K562 (cell line): Measurements from ENCODE around the gene CDT1. TPM values are rescaled to one million over a fixed set of nuclear protein-coding genes. Genes with fewer than 3 reads are reported as not detected.

Experiments
- FOXA3 ChIP-seq, 2 experiments: fragments of 450-650 bp in 1 of 2; sonication (generic) in 1 of 2; formaldehyde crosslinking; IDR thresholded peaks in 1 of 2; conservative IDR thresholded peaks in 1 of 2; 2 replicates each; pipeline versions ENCODE4 v1.4.0 to v1.8.0; 2020 to 2022; ENCODE audit warnings: mild to moderate bottlenecking in 2 of 2, missing genetic modification reagents in 1 of 2
- GABPB1 ChIP-seq: sonication (generic); formaldehyde crosslinking; IDR thresholded peaks from 2 replicates; pipeline ENCODE4 v1.8.0; 2022; ENCODE audit warnings: mild to moderate bottlenecking, missing genetic modification reagents
- HLTF ChIP-seq: fragments of 450-650 bp; IDR thresholded peaks from 2 replicates; pipeline ENCODE4 v1.6.1; 2016
- MEIS2 ChIP-seq: fragments of 450-650 bp; IDR thresholded peaks from 2 replicates; pipeline ENCODE4 v1.6.1; 2014; ENCODE audit warnings: mild to moderate bottlenecking; ENCODE audit not compliant: partially characterized antibody
- MGA ChIP-seq: fragments of 450-650 bp; IDR thresholded peaks from 2 replicates; pipeline ENCODE4 v1.6.1; 2016; ENCODE audit warnings: mild to moderate bottlenecking, moderate library complexity
- MLLT1 ChIP-seq, 2 experiments: fragments of 450-650 bp; IDR thresholded peaks; 2 replicates each; pipeline ENCODE4 v1.6.1; 2016
- POLR3A ChIP-seq: IDR thresholded peaks from 2 replicates; pipeline ENCODE4 v1.6.1; 2011; ENCODE audit warnings: borderline replicate concordance, mild to moderate bottlenecking, moderate library complexity; ENCODE audit not compliant: insufficient read length, insufficient read depth; ENCODE audit errors: extremely low read depth
- SMARCA4 ChIP-seq: fragments of 450-650 bp; IDR thresholded peaks from 2 replicates; pipeline ENCODE4 v1.6.1; 2016
- SNIP1 ChIP-seq: fragments of 450-650 bp; IDR thresholded peaks from 2 replicates; pipeline ENCODE4 v1.7.1; 2017; ENCODE audit warnings: low read depth, mild to moderate bottlenecking
- SRSF9 ChIP-seq: fragments of 200-400 bp; formaldehyde crosslinking; IDR thresholded peaks from 2 replicates; pipeline ENCODE4 v1.6.1; 2017; ENCODE audit warnings: low read depth, low read length, borderline replicate concordance
- TCF7 ChIP-seq: sonication (generic); IDR thresholded peaks from 2 replicates; pipeline ENCODE4 v1.6.1; 2016; ENCODE audit warnings: antibody characterized with exemption, borderline replicate concordance
- ZBTB17 ChIP-seq: fragments of 450-650 bp; formaldehyde crosslinking; IDR thresholded peaks from 2 replicates; pipeline ENCODE4 v1.4.0; 2020; ENCODE audit warnings: mild to moderate bottlenecking
- ZNF134 ChIP-seq: fragments of 250-450 bp; sonication (Bioruptor Pico); conservative IDR thresholded peaks from 2 replicates; pipeline ENCODE4 v1.4.0; 2020
- ZNF316 ChIP-seq: fragments of 450-650 bp; IDR thresholded peaks from 2 replicates; pipeline ENCODE4 v1.6.1; 2016
- ZNF586 ChIP-seq: fragments of 450-650 bp; formaldehyde crosslinking; conservative IDR thresholded peaks from 2 replicates; pipeline ENCODE4 v1.4.0; 2020; ENCODE audit warnings: mild to moderate bottlenecking, moderate library complexity
- ZNF830 ChIP-seq: fragments of 250-450 bp; sonication (Bioruptor Pico); IDR thresholded peaks from 2 replicates; pipeline ENCODE4 v1.5.0; 2021; ENCODE audit warnings: mild to moderate bottlenecking
- polyA plus RNA-seq, 8 experiments: library from polyadenylated mRNA; depleted of rRNA in 4 of 8; stranded (reverse) in 5 of 8; unstranded in 3 of 8; fragments of >200 nt; fragmentation: Nextera tagmentation in 2 of 8; fragmentation: Illumina TruSeq in 1 of 8; extraction: Ambion mirVana in 2 of 8; extraction: Trizol in 1 of 8; gene quantifications; 2 replicates each; pipeline versions ENCODE4 v1.2.1 to v1.2.3, GENCODE V29; 2011 to 2014; ENCODE audit warnings: inconsistent platforms in 1 of 8, missing spikeins in 1 of 8
- total RNA-seq, 7 experiments: library from RNA; depleted of rRNA in 6 of 7; stranded (reverse); fragments of >200 nt in 6 of 7; fragmentation: Illumina TruSeq in 2 of 7; extraction: Trizol in 2 of 7; gene quantifications; 2 replicates each; pipeline versions ENCODE4 v1.2.1 to v1.2.3, GENCODE V29; 2011 to 2021; ENCODE audit warnings: low replicate concordance in 1 of 7

CDT1 gene
- total and polyA plus RNA-seq, 9 of the 15 experiments (the other 6 are each of a cell fraction or from before 2014, with no cell fraction given): 0.92 to 178 (median 14.2) TPM

GRCh38 chr16:88770461-88771293, 32.9 kb upstream of the CDT1 start (continued):
- no peak for TF ChIP-seq SNIP1
- peak; percentile 85 for TF ChIP-seq SMARCA4
- no peak for TF ChIP-seq ZNF586 (CRISPR knock-in tag)
- no peak for TF ChIP-seq GABPB1 (CRISPR knock-in tag)
- peak; percentile 82 for TF ChIP-seq MEIS2
- peak in 1 of 2 experiments; percentile 77; a peak in 1 of 4 replicates for TF ChIP-seq FOXA3 (CRISPR knock-in tag; conservative IDR thresholded peaks at IDR 0.05 in 1 of 2, IDR thresholded peaks at IDR 0.05 in 1 of 2)
- TF ChIP-seq POLR3A: no peak
- TF ChIP-seq MLLT1 (IDR thresholded peaks at IDR 0.05): no peak
- TF ChIP-seq HLTF: peak; percentile 26; the same call in 1 of the 2 replicates
- TF ChIP-seq TCF7: 0 out of 2 replicates have a peak, but pooled peaks have one; percentile 33
- TF ChIP-seq MGA: no peak
- no peak for TF ChIP-seq SRSF9
- TF ChIP-seq ZNF134: no peak; the same call in 1 of the 2 replicates
- 0 out of 2 replicates have a peak, but pooled peaks have one; percentile 12 for TF ChIP-seq ZBTB17 (CRISPR knock-in tag)
- no peak for TF ChIP-seq ZNF316
- no peak for TF ChIP-seq ZNF830
